GM19397 (cell line): ENCODE data around the gene COL9A2.

Source experiments
- ATAC-seq: cut with Tn5 transposase; IDR thresholded peaks from one replicate; pipeline ENCODE4 v1.9.1; 2021; ENCODE audit warnings: mild to moderate bottlenecking, moderate library complexity; ENCODE audit not compliant: unreplicated experiment

COL9A2 gene

DNA sequence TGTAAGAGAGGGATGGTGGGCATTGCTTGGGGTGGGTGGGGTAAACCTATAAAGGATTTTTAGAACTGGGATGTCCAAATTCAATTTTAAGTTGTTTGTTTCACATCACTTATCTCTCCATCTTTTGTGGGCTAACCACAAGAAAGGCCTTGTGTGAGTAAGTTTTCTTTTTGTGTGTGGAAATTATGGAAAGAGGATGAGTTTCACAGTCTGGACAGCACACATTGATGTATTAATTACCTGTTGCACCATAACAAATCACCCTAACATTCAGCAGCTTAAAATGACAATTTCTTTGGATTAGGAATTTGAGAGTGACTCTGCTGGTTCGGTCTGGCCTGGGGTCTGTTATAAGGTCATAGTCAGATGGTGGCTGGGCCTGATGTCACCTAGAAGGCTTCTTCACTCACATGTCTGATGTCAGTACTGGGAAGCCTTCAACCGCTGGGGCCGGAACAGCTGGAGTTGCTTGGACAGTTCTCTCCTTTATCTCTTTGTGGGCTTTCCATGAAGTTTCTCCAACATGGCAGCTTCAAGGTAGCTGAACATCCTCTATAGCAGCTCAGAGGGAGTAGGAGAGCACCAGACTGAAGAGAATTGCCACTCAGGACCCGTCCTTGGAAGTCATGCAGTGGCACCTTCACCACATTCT is 2.0 kb upstream of the COL9A2 start:
- no peak for ATAC-seq

DNA sequence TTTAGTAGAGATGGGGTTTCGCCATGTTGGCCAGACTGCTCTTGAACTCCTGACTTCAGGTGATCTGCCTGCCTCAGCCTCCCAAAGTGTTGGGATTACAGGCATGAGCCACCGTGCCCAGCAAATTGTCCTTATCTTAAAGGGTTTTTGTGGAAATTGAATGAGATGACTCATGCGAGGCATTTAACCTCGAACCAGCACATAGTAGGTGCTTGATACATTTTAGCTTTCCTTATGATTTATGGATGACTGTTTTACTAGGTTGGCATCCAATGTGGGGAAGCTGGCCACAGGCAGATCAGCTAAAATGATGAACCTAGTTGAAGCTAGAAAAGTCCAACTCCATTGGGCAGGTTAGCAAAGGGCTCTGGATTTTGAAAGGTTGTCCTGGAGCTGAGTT is 1.4 kb upstream of the COL9A2 start:
- no peak for ATAC-seq

DNA sequence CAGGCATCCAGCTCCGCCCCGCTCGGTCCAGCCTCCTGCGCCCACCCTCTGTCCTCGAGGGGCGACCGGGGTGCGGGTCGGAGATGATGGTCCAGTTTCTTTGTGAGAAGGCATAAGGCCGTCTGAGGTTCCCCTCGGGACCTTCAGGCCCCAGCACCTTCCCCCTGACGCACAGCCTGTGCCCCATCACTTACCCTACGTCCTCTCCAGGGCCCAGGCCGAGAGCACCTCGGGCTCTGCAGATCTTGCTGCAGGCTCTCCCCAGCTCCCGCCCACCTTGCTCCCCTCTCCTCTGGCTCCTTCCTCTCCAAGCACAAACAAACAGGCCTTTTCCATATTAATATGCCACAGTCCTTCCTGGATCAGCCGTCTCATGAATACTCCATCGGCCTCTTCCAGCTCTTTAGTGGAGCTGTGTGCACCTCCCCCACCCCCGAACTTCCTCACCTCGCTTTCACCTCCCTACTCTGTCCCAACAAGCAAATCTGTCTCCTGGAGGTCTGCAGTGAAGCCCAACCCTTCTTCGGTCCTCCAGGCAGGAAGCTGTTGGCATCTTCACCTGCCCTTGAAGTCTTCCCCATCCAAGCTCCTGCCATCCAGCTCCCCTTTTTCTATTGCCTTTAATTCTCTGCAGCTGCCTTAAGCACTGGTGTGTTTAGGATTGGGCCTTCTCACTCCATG is 448 bp upstream of the COL9A2 start:
- ATAC-seq = no peak

DNA sequence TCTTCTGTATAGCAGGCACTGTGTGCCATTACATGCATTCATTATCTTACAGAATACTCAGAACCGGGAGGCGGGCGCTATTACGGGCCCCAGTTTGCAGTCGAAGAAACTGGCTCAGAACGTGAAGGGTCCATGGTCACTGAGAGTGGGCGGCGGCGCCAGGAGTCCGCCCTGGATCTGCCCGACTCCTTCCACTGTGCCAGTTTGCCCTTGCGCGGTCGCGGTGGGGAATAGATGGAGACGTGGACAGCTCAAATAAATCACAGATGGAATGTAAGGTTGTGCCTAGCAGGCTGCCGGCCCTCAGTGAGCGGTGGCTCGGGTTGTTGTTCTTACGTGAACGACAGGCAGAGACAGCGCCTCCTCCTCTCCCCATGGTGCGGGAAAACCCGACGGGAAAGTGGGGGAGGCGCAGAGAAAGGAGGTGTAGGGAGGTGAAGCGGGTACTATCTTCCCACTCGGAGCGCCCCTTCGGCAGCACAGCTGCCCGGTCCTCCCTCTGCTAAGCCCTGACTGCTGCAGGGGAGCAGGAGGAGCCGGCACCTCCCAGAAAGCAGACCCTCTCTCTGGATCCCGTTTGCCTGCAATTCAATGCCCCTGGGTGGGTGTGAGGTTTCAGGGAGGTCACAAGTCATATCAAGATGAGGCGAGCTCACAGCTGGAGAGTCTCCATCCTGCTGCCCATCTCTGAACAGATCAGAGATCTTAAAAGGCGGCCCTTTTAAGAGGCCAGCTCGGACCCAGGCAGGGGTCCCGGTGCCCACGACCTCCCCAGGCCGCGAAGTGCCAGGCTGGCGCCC is 1.1 kb downstream of the COL9A2 start:
- ATAC-seq = no peak

DNA sequence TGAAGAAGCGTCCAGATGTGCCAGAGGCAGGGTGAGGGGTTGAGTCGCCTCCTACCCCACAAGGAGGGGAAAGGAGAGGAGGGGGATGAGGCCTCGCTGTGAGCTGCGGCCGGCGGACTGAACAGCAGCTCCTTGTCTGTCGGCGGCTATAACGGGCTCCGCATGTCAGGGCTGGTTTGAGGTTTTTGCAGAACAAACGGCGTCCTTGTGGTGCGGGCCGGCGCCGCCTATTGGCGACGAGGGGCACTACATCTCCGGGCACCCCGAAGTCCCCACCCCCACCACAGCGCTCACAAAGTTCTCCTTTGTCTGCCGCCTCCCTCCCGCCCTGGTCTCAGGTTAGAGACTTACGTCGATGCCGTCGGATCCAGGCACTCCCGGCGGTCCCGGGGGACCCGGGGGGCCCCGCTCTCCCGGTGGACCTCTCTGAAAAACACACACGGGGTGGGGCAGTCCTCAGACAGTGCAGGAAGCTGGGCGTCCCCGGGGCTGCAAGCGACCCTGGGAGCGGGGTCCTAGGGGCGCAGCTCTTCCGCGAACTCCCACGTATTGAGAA is 1.8 kb downstream of the COL9A2 start:
- peak; percentile 55 for ATAC-seq

DNA sequence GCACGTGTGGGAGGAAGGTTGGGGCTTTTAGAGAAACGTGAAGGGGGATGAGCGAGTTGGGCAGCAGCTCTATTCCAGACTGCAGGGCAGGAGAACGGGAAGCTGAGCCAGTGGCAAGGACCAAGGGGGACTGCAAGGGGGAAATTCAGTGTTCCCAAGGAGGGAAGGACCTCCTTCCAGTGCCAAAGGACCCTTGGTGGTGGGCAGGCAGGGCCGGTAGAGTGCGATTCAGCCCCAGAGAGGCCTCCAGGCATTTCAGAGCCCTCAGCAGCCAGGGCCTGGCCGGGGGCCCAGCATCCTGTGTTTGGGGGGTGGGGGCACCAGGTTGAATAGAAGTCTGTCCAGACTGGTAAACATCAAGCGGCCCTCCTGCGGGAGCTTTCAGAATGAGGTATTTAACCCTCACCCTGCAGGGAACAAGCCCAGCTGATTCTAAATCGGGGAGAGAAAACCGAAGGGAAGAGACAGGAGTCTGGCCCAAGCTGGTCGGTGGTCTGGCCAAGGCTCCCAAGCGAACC is 2.3 kb downstream of the COL9A2 start:
- ATAC-seq = no peak

DNA sequence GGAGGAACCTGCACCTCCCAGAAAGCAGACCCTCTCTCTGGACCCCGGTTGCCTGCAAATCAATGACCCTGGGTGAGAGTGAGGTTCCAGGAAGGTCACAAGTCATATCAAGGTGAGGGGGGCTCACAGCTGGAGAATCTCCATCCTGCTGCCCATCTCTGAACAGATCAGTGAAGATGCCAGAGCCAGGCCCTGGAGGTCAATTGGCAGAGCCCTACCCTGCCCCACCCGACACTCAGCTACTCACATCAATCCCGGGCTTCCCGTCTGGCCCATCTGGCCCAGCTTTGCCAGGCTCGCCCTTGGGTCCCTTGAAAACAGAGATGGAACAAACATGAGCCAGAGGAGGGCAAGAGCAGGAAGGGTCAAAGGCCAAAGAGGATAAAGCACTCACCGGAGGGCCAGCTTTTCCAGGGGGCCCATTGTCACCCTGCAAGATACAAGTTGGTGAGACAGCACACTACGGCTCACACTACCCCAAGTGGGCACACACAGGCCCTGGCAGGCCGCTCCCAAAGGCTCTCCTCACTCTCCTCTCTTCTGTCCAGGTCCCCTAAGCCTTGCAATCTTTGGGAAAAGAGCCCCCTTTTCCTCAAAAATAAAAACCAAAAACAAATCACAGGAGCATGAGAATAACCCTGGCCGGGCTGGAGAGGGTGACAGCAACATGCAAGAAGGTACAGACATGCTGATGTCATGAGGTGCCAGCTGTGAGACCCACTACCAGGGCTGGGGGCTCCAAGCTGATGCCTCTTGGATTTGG is 2.9 kb downstream of the COL9A2 start:
- no peak for ATAC-seq

DNA sequence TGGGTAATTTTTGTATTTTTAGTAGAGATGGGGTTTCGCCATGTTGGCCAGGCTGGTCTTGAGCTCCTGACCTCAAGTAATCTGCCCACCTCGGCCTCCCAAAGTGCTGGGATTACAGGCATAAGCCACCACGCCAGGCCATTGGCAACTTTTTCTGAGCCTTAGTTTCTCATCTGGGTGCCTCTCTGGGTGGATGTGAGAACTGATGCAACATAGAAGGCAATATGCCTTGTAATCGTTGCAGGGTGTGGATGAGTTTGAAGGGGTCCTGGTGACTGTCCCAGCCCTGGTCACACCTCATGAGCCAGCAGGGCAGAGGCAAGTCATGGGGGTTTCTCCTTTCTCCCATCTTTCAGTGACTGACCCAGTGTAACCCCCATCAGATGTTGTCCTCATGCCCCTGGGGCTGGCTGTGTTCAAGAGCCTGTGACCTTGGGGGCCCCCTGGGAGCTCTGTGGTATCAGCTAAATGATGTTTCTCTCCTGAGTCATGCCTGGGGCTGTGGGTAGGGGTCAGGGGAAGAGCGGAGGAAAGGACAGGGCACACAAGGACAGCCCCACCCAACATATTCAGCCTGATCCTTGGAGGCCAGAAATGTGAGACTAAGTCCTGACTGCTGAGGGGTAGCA is 3.6 kb downstream of the COL9A2 start:
- no peak for ATAC-seq

DNA sequence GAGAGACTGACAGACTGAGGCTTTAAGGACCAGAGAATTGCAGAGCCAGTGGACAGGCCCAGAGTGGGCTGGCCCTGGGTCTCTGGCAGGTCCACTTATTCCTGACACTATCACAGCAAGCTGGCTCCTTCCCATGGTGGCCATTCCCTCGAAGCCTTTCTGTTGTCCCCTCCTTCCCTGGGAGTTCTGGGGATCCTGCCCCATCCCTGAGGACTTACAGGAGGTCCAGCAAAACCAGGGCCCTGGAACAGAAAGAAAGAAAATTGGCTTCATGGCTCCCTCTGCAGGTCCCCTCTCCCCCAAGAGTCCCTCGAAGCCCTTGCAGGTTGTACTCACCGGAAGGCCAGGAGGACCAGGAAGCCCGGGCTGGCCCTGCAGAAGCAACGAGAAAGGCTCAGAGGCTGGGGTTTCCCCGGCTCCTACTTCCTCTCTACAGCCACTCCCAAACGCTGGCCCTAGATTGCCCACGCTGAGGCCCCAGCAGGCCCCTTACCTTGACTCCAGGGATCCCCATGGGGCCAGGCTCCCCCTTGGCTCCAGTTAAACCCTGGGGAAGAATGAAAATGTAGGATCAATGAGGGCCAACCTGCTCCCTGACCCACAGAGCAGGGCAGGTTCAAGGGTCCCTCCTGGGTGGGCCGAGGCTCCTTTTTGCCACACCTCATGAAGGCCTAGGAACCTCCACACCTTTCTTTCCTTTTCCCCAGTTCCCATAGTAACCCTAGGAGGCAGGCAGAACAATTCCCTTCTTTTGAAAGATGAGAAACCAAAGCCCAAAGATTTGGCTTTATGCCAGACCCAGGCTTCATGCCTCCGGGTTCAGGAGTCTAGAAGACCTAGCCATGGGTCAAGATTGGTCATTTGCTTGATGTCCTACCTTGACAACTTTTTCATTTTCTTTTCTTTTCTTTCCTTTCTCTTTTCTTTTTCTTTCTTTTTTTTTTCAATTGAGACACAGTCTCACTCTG is 4.6 kb downstream of the COL9A2 start:
- peak; percentile 38 for ATAC-seq

DNA sequence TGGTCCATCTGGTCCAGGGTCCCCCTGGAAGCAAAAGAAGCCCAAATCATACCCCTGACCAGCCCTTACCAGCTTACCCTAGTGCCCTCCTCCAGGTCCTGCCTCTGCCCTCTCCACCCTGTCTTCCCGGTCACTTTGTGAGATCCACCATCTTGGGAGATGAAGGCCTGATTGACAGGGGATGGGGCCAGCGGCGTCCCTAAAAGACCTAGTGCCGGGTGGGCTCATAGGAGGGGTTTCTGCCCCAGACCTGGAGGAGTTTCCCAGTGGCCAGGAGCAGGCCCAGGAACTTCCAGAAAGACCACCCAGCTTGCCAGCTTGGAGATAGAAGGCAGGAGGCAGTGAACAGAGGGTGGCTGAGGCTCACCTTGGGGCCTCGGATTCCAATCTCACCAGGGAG is 5.4 kb downstream of the COL9A2 start:
- ATAC-seq = no peak

DNA sequence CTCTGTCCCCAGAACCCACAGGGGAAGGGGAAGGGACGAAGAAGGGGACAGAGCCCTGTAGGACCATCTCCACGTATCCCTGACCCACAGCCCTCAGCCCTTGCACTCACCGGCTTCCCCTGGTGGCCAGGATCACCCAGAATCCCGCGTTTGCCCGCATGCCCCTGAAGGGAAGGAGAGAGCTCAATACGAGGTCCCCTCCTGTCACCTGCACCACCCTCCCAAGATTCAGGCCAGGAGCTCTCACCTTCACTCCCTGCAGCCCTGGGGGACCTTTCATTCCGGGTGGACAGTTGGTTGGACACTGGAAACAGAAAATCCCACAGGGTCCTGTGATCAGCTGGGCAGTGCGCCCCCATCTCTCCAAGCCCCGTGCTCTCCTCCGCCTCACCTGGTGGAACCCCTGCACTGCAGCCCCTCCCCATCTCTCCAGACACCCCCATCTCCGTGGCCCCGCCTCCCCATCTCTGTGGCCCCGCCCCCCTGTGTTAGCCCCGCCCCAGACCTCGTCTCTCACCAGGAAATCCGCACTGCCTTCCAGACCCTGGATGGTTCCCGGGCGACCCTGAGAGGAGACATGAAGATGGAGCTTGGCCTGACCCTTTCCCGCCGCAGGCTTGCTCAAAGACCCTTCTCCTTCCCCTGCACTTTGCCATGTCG is 6.0 kb downstream of the COL9A2 start:
- ATAC-seq = no peak

DNA sequence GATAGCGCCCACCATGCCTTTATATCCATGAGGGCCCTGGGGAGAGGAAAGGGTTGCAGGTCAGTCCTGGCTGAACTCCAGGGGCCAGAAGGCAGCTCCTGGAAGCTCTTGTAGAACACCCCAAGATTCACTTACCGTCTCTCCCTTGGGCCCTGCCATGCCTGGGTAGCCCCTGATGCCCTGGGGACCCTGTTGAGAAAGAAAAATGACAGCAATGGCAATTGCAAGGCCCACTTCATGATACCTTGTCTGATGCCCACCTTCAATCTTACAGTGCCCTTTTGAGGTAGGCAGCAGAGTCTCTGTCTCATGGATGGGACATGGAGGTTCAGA is 7.0 kb downstream of the COL9A2 start:
- no peak for ATAC-seq

DNA sequence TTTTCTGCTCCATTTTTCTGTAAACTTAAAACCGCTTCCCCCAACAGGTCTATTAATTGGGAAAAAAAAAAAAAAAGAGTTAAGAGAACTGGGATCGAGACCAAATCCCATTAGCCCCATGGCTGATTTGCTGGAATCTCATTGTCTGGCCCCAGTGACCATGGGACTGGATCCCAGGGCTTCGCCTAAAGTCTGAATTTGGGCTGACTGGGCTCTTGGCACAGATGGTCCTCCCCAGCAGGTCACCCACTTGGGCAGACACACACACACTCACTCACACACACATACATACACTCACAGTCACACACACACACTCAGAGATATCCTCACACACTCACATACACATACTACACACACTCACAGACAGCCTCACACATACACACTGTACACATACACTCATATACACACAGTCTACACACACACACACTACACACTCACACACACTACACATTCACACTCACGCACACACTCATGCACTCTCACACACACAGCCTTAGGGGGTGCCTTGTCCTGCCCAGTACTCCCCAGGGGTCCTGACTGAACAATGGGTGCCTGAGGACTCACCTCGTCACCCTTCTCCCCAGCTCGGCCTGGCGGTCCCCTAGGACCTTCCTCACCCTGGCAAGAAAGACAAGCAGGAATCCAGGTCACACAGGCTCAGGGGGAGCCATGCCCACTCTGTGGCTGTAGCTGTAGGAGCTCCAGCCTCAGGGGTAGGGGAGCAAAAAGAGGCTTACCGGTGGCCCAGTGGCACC is 7.5 kb downstream of the COL9A2 start:
- ATAC-seq = no peak

DNA sequence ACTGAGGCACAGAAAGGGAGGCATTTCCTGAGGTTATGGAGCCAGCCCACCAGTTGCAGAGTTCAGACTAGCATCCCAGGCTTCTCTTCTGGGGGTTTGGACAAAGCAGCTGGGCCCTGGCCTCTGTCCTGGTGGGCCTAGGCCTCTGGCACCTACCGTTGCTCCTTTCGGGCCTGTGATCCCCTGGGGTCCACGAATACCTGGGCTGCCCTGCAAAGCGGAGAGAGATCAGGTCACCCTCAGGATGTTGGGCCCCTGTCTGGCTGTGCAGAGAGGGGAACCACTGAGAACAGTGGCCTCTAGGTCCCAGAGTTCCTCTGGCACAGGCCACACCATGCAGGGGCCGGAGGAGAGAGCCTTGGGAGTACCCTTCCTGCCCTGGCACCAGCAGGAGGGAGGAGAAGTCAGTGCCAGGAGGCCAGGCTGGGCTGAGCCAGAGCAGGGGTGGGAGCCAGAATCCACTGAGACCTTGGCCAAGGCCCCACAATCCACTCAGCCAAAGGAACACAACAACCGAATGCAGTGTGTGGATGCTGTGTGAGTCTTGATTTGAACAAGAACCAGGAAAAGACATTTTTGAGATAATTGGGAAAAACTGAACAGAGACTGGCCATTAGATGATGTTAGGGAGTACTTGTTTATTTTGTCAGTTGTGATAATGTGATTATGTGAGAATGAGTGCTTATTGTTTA is 8.9 kb downstream of the COL9A2 start:
- no peak for ATAC-seq

DNA sequence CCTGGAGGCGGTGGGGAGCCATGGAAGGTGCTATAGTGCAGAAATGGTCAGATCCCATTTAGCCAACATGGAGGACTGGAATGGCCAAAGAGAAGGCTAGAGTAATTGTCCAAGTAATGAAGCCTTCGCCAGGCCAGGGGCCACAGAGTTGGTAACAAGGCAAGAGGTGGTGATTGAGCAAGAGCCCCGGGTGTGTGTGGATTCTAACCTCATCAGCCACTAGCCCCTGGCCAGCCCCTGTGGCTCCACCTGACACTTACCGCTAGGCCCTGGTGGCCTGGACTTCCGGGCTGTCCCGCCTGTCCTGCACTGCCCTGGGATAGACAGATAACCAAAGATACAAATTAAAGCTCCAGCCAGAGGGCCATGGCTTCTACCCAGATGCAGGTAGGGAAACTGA is 9.9 kb downstream of the COL9A2 start:
- ATAC-seq = no peak

DNA sequence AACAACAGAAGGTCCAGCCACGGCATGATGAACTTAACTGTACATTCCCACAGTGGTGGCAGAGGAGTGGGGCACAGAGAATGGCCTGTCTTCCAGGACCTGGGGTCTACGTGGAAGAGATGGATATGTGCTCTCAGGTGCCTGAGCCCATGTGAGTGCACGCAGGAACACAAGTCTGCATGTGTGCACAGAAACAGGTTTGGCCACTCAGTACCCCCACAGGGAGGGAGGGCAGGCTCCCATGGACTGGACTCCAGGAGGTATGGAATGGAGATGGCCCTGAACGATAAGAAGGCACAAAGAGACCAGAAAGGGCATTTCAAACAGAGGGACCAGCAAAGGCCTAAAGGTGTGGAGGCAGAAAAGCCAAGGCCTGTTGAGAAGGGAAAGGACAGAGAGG is 10.8 kb downstream of the COL9A2 start:
- no peak for ATAC-seq

DNA sequence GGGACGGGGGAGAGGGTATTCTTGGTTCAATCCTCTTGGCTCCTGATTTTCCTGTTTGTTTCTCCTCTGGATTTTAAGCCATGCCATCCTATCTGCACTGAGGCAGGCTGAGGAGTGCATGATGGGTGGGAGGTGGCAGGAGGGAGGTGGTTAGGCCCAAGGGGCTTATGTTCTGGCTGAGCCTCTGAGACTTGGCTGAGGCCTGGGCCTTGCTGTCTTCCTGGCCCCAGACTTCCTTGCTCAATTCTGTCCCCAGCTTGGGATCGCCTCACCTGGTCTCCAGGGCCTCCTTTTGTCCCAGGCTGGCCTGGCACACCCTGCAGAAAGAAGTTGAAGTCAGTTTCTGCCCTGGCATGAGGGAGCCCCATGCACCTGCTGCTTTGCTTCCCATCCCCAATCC is 11.2 kb downstream of the COL9A2 start:
- no peak for ATAC-seq

DNA sequence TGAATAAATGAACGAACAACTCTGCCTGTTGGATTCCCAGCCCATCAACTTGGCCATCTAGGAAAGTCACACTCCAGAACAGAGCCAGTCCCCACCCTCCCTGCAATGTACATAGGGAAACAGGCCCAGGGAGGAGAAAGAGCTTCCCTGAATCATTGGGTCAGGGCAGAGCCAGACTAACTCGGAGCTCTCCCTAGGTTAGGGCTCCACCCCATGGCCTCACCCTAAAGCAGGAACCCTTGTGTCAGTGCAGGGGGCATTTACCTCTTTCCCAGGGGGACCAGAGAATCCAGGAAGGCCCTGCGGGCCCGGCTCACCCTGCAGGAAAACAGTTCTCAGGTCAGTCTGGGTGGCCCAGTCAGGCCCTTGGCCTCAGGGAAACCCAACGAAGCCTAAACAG is 11.6 kb downstream of the COL9A2 start:
- ATAC-seq = no peak
